Prostate gland (tissue), 2 donors: Measurements from ENCODE around the gene ATG4B. TPM values are rescaled to one million over a fixed set of nuclear protein-coding genes. Genes with fewer than 3 reads are reported as not detected.

Experiments
- DNase-seq: peaks from one replicate; pipeline ENCODE4 v3.0.0-alpha.2; 2019; ENCODE audit warnings: low spot score
- H3K27ac ChIP-seq, 2 donors: fragments of 200-600 bp; sonication (generic); 2 replicates each; pipeline ENCODE4 v1.5.1; 2017 to 2019
- H3K27me3 ChIP-seq: fragments of 200-600 bp; sonication (generic); replicated peaks from 2 replicates; pipeline ENCODE4 v1.5.1; 2019; ENCODE audit not compliant: insufficient read depth
- H3K36me3 ChIP-seq, 2 donors: fragments of 200-600 bp; sonication (generic); 1 replicate in 1 of 2; 2 replicates in 1 of 2; pipeline versions ENCODE4 v1.5.1 to v1.8.1; 2017 to 2019
- H3K4me1 ChIP-seq: fragments of 200-600 bp; sonication (generic); replicated peaks from 2 replicates; pipeline ENCODE4 v1.5.1; 2019
- H3K4me3 ChIP-seq, 2 donors: fragments of 200-600 bp; sonication (generic); 2 replicates each; pipeline ENCODE4 v1.5.1; 2017 to 2019
- H3K9me3 ChIP-seq: fragments of 200-600 bp; sonication (generic); 2 replicates; pipeline ENCODE4 v1.5.1; 2017
- CTCF ChIP-seq, 4 experiments: fragments of 200-600 bp in 2 of 4; fragments of 450-650 bp in 2 of 4; sonication (generic) in 2 of 4; IDR thresholded peaks; 1 replicate in 3 of 4; 2 replicates in 1 of 4; pipeline ENCODE4 v1.5.1; 2016 to 2019; ENCODE audit warnings: antibody characterized with exemption in 4 of 4, mild to moderate bottlenecking in 2 of 4, moderate library complexity in 2 of 4
- POLR2A ChIP-seq: fragments of 450-650 bp; IDR thresholded peaks from one replicate; pipeline ENCODE4 v1.6.1; 2016; ENCODE audit warnings: antibody characterized with exemption, mild to moderate bottlenecking
- POLR2AphosphoS5 ChIP-seq: sonication (generic); formaldehyde crosslinking; IDR thresholded peaks from one replicate; pipeline ENCODE4 v1.6.1; 2017; ENCODE audit warnings: antibody characterized with exemption
- WGBS: methylation state at CpG from one replicate; pipeline ENCODE4 v1.1.5; 2018; 5-methylcytosine and 5-hydroxymethylcytosine counted together
- intact Hi-C: fragments of 100-400 bp; cut with DNase I; formaldehyde crosslinking; loops from one replicate; pipeline ENCODE4 v1.14.2; 2022
- total RNA-seq, 2 donors: library from RNA; depleted of rRNA; stranded (reverse); fragments of >200 nt; gene quantifications; one replicate each; pipeline ENCODE4 v1.1.0, GENCODE V29; 2016

ATG4B gene
- total RNA-seq, 2 donors from 2014 or later, result 63.9 to 162 TPM

GRCh38 chr2:241673797-241674725 is 36.6 kb downstream of the ATG4B start:
- H3K36me3 ChIP-seq, result peaks cover 0 to 4% of the 10 kb centered on the region in 2 donors
- H3K9me3 ChIP-seq, result no peaks in the 10 kb centered on the region
- no peaks in the 10 kb centered on the region for H3K4me1 ChIP-seq

GRCh38 chr2:241675885-241676284 is 38.4 kb downstream of the ATG4B start:
- 90% methylated on average over 17 of the region's 17 CpGs for whole genome bisulfite sequencing
- no peaks in the 10 kb centered on the region for H3K9me3 ChIP-seq
- no peaks in the 10 kb centered on the region for H3K4me1 ChIP-seq
- no peak overlapping the region for H3K4me3 ChIP-seq
- peaks cover 0 to 4% of the 10 kb centered on the region in 2 donors for H3K36me3 ChIP-seq
- no peak overlapping the region for H3K27ac ChIP-seq
- no peaks in the 10 kb centered on the region for H3K27me3 ChIP-seq
- intact Hi-C loops, result no loop called here
- TF ChIP-seq POLR2AphosphoS5 (no peak), POLR2A (no peak), CTCF (IDR thresholded peaks at IDR 0.05) (no peak)
- DNase-seq, result no peak

More at GRCh38 chr2:241673797-241674725, 36.6 kb downstream of the ATG4B start:
- DNase-seq, result no peak
- no peaks in the 10 kb centered on the region for H3K27me3 ChIP-seq
- H3K4me3 ChIP-seq, result no peak overlapping the region
- intact Hi-C loops, result no loop called here
- no peak for TF ChIP-seq CTCF (IDR thresholded peaks at IDR 0.05)
- TF ChIP-seq POLR2A, result no peak
- no peak for TF ChIP-seq POLR2AphosphoS5
- 73% methylated on average over 21 of the region's 21 CpGs for WGBS
- no peak overlapping the region for H3K27ac ChIP-seq

- no peak for DNase-seq
- Histone ChIP-seq H3K27ac (no peak overlapping the region), H3K4me3 (no peak overlapping the region), H3K36me3 (peaks cover 0 to 4% of the 10 kb centered on the region in 2 donors), H3K9me3 (no peaks in the 10 kb centered on the region), H3K27me3 (no peaks in the 10 kb centered on the region), H3K4me1 (no peaks in the 10 kb centered on the region)
- TF ChIP-seq POLR2A (no peak), CTCF (IDR thresholded peaks at IDR 0.05) (no peak), POLR2AphosphoS5 (no peak)
- intact Hi-C loops, result no loop called here
- WGBS, result 92% methylated on average over 17 of the region's 17 CpGs
Observed at GRCh38 chr2:241676665-241677064, 39.2 kb downstream of the ATG4B start.

- H3K4me3 ChIP-seq, result no peak overlapping the region
- TF ChIP-seq CTCF (IDR thresholded peaks at IDR 0.05) (no peak), POLR2AphosphoS5 (no peak), POLR2A (no peak)
- H3K36me3 ChIP-seq, result peaks cover 0 to under 1% of the 10 kb centered on the region in 2 donors
- H3K9me3 ChIP-seq, result no peaks in the 10 kb centered on the region
- no peaks in the 10 kb centered on the region for H3K4me1 ChIP-seq
- intact Hi-C loops, result no loop called here
- no peak overlapping the region for H3K27ac ChIP-seq
- 92% methylated on average over 24 of the region's 24 CpGs for WGBS
- H3K27me3 ChIP-seq, result no peaks in the 10 kb centered on the region
- DNase-seq, result no peak
Observed at GRCh38 chr2:241677392-241677791, 39.9 kb downstream of the ATG4B start.

- TF ChIP-seq POLR2AphosphoS5, result peak; percentile 36
- TF ChIP-seq POLR2A, result no peak
- intact Hi-C loops, result no loop called here
- 61% methylated on average over 18 of the region's 18 CpGs for WGBS
- peak overlapping the region; percentile 57 for H3K27ac ChIP-seq
- DNase-seq, result peak; percentile 57
- H3K4me1 ChIP-seq, result no peaks in the 10 kb centered on the region
- H3K4me3 ChIP-seq, result no peak overlapping the region
- H3K27me3 ChIP-seq, result no peaks in the 10 kb centered on the region
- no peaks in the 10 kb centered on the region for H3K36me3 ChIP-seq
- H3K9me3 ChIP-seq, result no peaks in the 10 kb centered on the region
Observed at GRCh38 chr2:241678307-241678706, 40.8 kb downstream of the ATG4B start.
